ENCODE results near the gene KMT2A. TPM values are rescaled to one million over a fixed set of nuclear protein-coding genes. Genes with fewer than 3 reads are reported as not detected.
"Not testable (repeated sequence)": the region's sequence is repeated elsewhere in the genome, so short reads cannot be mapped to it uniquely, and the experiment has no call there.

The KMT2A gene
- total RNA-seq, 1 donor from 2014 or later = 71.1 TPM

DNA sequence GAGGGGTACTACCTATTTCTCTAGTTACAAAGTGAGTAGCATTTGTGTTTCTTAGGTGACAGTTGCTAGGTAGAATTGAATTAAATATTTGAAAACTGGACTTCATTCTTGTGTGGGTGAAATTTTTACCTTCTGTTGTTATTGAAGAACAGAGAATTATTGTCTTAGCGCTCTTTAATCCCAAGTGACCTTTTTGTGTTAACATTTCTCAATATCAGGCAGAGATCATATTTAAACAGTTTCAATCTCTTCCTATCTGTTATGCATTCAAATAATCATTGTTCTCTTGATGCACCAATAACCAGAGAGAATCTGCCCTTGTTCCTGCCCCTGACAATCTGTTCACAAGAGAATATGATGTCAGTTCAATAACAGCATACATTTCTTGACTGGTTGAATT is 14.2 kb downstream of the KMT2A start:
- H3K27me3 Mint-ChIP-seq = no peaks in the 10 kb centered on the region
- no peak for DNase-seq (ENCODE audit: extremely low spot score, unreplicated experiment)
- H3K36me3 Mint-ChIP-seq = peaks cover 20% of the 10 kb centered on the region
- H3K4me1 Mint-ChIP-seq (ENCODE audit: unreplicated experiment) = peaks cover 10% of the 10 kb centered on the region
- TF ChIP-seq, protein P1, sequence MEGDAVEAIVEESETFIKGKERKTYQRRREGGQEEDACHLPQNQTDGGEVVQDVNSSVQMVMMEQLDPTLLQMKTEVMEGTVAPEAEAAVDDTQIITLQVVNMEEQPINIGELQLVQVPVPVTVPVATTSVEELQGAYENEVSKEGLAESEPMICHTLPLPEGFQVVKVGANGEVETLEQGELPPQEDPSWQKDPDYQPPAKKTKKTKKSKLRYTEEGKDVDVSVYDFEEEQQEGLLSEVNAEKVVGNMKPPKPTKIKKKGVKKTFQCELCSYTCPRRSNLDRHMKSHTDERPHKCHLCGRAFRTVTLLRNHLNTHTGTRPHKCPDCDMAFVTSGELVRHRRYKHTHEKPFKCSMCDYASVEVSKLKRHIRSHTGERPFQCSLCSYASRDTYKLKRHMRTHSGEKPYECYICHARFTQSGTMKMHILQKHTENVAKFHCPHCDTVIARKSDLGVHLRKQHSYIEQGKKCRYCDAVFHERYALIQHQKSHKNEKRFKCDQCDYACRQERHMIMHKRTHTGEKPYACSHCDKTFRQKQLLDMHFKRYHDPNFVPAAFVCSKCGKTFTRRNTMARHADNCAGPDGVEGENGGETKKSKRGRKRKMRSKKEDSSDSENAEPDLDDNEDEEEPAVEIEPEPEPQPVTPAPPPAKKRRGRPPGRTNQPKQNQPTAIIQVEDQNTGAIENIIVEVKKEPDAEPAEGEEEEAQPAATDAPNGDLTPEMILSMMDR (conservative IDR thresholded peaks at IDR 0.05) = no peak
- H3K4me3 Mint-ChIP-seq = no peak overlapping the region
- H3K27ac Mint-ChIP-seq = peak overlapping the region; percentile 11
- no peaks in the 10 kb centered on the region for H3K9me3 Mint-ChIP-seq

DNA sequence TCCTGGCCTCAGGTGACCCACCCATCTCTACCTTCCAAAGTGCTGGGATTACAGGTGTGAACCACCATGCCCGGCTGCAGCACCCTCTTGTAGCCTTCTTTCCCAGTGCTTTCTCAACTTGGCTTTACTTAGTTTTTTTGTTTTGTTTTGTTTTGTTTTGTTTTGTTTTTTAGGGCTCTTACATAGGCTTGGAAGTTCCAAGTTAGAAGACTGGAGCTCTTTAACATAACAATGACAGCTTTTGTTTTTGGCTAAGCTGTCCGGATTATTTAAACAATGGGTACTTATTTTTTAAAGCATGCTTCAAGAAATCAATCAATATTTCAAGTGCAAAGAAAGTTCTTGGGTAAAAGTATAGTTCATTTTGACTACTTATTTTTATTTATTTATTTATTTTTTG is 25.9 kb downstream of the KMT2A start:
- H3K4me3 Mint-ChIP-seq = no peak overlapping the region
- no peaks in the 10 kb centered on the region for H3K9me3 Mint-ChIP-seq
- H3K27me3 Mint-ChIP-seq = no peaks in the 10 kb centered on the region
- peaks cover 8% of the 10 kb centered on the region for H3K36me3 Mint-ChIP-seq
- peaks cover 4% of the 10 kb centered on the region for H3K4me1 Mint-ChIP-seq (ENCODE audit: unreplicated experiment)
- H3K27ac Mint-ChIP-seq = no peak overlapping the region
- no peak for DNase-seq (ENCODE audit: extremely low spot score, unreplicated experiment)
- TF ChIP-seq, protein P1 (conservative IDR thresholded peaks at IDR 0.05) = no peak

DNA sequence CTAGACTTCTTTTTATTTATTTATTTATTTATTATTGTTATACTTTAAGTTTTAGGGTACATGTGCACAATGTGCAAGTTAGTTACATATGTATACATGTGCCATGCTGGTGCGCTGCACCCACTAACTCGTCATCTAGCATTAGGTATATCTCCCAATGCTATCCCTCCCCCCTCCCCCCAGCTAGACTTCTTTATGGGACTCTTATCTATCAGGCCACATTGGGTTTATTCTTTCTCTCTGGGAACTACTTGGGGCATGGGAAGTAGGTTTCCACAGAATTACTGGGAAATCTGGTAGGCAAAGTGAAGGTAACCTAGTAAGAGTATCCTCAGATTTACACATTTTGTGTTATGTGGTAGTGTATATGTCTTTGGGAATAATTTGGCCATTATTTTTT is 32.7 kb downstream of the KMT2A start:
- not testable (repeated sequence) for H3K4me1 Mint-ChIP-seq (ENCODE audit: unreplicated experiment); H3K27me3 Mint-ChIP-seq; H3K9me3 Mint-ChIP-seq; H3K27ac Mint-ChIP-seq; DNase-seq (ENCODE audit: extremely low spot score, unreplicated experiment); H3K4me3 Mint-ChIP-seq
- peaks cover 22% of the 10 kb centered on the region for H3K36me3 Mint-ChIP-seq

DNA sequence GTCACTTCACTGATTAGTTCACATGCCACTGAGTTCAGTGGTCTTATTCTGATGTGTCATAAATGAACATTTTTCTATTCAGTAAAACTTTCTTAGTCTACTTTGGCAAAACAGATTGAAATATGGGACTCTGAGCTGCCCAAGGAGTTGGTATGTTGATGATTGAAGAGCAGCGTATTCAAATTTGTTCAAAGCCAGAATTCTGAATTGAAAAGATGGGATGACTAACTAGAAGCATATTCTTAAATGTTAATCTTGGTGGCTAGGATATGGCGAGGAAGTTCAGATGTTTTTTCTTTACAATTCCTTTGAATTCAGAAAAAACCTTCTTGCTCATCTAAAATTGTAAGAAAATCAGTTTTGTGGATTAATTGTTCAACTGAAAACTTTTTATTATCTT is 34.7 kb downstream of the KMT2A start:
- H3K4me3 Mint-ChIP-seq = no peak overlapping the region
- H3K27me3 Mint-ChIP-seq = no peaks in the 10 kb centered on the region
- DNase-seq (ENCODE audit: extremely low spot score, unreplicated experiment) = no peak
- H3K36me3 Mint-ChIP-seq = peaks cover 28% of the 10 kb centered on the region
- no peaks in the 10 kb centered on the region for H3K9me3 Mint-ChIP-seq
- TF ChIP-seq, protein P1 (conservative IDR thresholded peaks at IDR 0.05) = no peak
- no peak overlapping the region for H3K27ac Mint-ChIP-seq
- H3K4me1 Mint-ChIP-seq (ENCODE audit: unreplicated experiment) = no peaks in the 10 kb centered on the region

DNA sequence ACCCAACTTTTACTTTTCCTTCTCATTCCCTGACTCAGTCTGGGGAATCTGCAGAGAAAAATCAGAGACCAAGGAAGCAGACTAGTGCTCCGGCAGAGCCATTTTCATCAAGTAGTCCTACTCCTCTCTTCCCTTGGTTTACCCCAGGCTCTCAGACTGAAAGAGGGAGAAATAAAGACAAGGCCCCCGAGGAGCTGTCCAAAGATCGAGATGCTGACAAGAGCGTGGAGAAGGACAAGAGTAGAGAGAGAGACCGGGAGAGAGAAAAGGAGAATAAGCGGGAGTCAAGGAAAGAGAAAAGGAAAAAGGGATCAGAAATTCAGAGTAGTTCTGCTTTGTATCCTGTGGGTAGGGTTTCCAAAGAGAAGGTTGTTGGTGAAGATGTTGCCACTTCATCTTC is 37.2 kb downstream of the KMT2A start:
- H3K4me3 Mint-ChIP-seq = no peak overlapping the region
- no peaks in the 10 kb centered on the region for H3K27me3 Mint-ChIP-seq
- DNase-seq (ENCODE audit: extremely low spot score, unreplicated experiment) = no peak
- no peaks in the 10 kb centered on the region for H3K9me3 Mint-ChIP-seq
- TF ChIP-seq, protein P1 (conservative IDR thresholded peaks at IDR 0.05) = no peak
- H3K4me1 Mint-ChIP-seq (ENCODE audit: unreplicated experiment) = no peaks in the 10 kb centered on the region
- H3K36me3 Mint-ChIP-seq = peaks cover 44% of the 10 kb centered on the region
- peak overlapping the region; percentile 40 for H3K27ac Mint-ChIP-seq

DNA sequence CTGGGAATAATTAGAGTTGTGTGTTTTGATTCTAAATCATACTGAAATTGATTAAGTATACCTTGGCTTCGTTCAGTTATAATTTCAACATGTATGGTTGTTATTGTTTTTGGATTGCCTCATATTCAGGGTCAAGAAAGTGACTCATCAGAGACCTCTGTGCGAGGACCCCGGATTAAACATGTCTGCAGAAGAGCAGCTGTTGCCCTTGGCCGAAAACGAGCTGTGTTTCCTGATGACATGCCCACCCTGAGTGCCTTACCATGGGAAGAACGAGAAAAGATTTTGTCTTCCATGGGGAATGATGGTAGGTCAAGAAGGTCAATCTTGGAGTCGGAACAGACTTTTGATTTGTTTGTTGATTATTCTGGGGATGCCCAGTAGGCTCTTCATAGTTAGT is 40.4 kb downstream of the KMT2A start:
- Mint-ChIP-seq H3K4me1 (ENCODE audit: unreplicated experiment) (no peaks in the 10 kb centered on the region), H3K9me3 (no peaks in the 10 kb centered on the region), H3K27me3 (no peaks in the 10 kb centered on the region), H3K27ac (no peak overlapping the region), H3K36me3 (peaks cover 49% of the 10 kb centered on the region), H3K4me3 (no peak overlapping the region)
- no peak for DNase-seq (ENCODE audit: extremely low spot score, unreplicated experiment)
- TF ChIP-seq, protein P1 (conservative IDR thresholded peaks at IDR 0.05) = no peak

DNA sequence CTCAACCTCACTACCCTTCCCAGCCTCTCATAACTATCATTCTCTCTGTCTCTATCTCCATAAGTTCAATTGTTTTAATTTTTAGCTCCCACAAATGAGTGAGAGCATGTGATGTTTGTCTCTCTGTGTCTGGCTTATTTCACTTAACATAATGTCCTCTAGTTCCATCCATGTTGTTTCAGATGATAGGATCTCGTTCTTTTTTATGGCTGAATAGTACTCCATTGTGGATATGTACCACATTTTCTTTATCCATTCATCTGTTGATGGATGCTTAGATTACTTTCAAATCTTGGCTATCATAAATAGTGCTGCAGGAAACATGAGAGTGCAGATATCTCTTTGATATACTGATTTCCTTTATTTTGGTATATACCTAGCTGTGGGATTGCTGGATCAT is 44.9 kb downstream of the KMT2A start:
- H3K27ac Mint-ChIP-seq; DNase-seq (ENCODE audit: extremely low spot score, unreplicated experiment); H3K9me3 Mint-ChIP-seq; H3K4me1 Mint-ChIP-seq (ENCODE audit: unreplicated experiment); H3K27me3 Mint-ChIP-seq; H3K4me3 Mint-ChIP-seq: not testable (repeated sequence)
- peaks cover 35% of the 10 kb centered on the region for H3K36me3 Mint-ChIP-seq

Data from type B pancreatic cell (in vitro differentiated cells).